GM23338 (cell line): Measurements from ENCODE around the gene KIAA1755. TPM values are rescaled to one million over a fixed set of nuclear protein-coding genes. Genes with fewer than 3 reads are reported as not detected.

Source experiments
- ATAC-seq: fragments of 200-7000 bp; cut with Tn5 transposase; 3 replicates; pipeline ENCODE4 v1.9.1; 2020
- DNase-seq: peaks from one replicate; pipeline ENCODE4 v3.0.0-alpha.2; 2015; ENCODE audit warnings: low spot score
- H2AFZ ChIP-seq: fragments of 200-600 bp; sonication (generic); 2 replicates; pipeline ENCODE4 v1.8.0; 2016; ENCODE audit warnings: antibody characterized with exemption, mild to moderate bottlenecking, moderate library complexity
- H3F3A ChIP-seq: fragments of 200-600 bp; sonication (generic); replicated peaks from 2 replicates; pipeline ENCODE4 v1.8.0; 2017; ENCODE audit warnings: antibody characterized with exemption, mixed run types, low read depth
- H3K27ac ChIP-seq: fragments of 200-600 bp; sonication (generic); 2 replicates; pipeline ENCODE4 v1.6.1; 2016; ENCODE audit warnings: low read depth
- H3K27me3 ChIP-seq: fragments of 200-600 bp; sonication (generic); 2 replicates; pipeline ENCODE4 v1.8.0; 2016; ENCODE audit warnings: mild to moderate bottlenecking, mixed run types, moderate library complexity; ENCODE audit not compliant: insufficient read depth
- H3K36me3 ChIP-seq: fragments of 200-600 bp; sonication (generic); 2 replicates; pipeline ENCODE4 v1.8.0; 2016; ENCODE audit warnings: mild to moderate bottlenecking; ENCODE audit not compliant: insufficient read depth
- H3K4me1 ChIP-seq: fragments of 200-600 bp; sonication (generic); 2 replicates; pipeline ENCODE4 v1.8.0; 2016; ENCODE audit warnings: mild to moderate bottlenecking, moderate library complexity; ENCODE audit not compliant: insufficient read depth
- H3K4me2 ChIP-seq: fragments of 200-600 bp; sonication (generic); 2 replicates; pipeline ENCODE4 v1.7.1; 2017; ENCODE audit warnings: mixed run types
- H3K4me3 ChIP-seq: fragments of 200-600 bp; sonication (generic); 2 replicates; pipeline ENCODE4 v1.6.1; 2016; ENCODE audit warnings: mixed run types
- H3K79me2 ChIP-seq: fragments of 200-600 bp; sonication (generic); replicated peaks from 2 replicates; pipeline ENCODE4 v1.8.0; 2017; ENCODE audit warnings: mild to moderate bottlenecking; ENCODE audit not compliant: insufficient read depth
- H3K9me2 ChIP-seq: fragments of 200-600 bp; sonication (generic); 2 replicates; pipeline ENCODE4 v1.8.0; 2017; ENCODE audit not compliant: insufficient read depth
- H4K20me1 ChIP-seq: fragments of 200-600 bp; sonication (generic); replicated peaks from 2 replicates; pipeline ENCODE4 v1.8.0; 2017; ENCODE audit warnings: mild to moderate bottlenecking; ENCODE audit not compliant: insufficient read depth
- H3K27ac Mint-ChIP-seq: 2 replicates; pipeline ENCODE4 v1.8.0; 2020; ENCODE audit warnings: inconsistent platforms, mild to moderate bottlenecking, moderate library complexity, mixed read lengths
- H3K27me3 Mint-ChIP-seq: 3 replicates; pipeline ENCODE4 v1.8.0; 2022; ENCODE audit warnings: low read depth, mild to moderate bottlenecking, moderate library complexity, mixed read lengths, inconsistent platforms; ENCODE audit not compliant: insufficient read depth, poor library complexity
- H3K36me3 Mint-ChIP-seq: 3 replicates; pipeline ENCODE4 v1.8.0; 2021; ENCODE audit warnings: low read depth, mild to moderate bottlenecking, inconsistent platforms, moderate library complexity, mixed read lengths
- H3K4me1 Mint-ChIP-seq: 3 replicates; pipeline ENCODE4 v1.8.0; 2020; ENCODE audit warnings: mild to moderate bottlenecking, inconsistent platforms, mixed read lengths
- H3K4me3 Mint-ChIP-seq: 3 replicates; pipeline ENCODE4 v1.8.0; 2021; ENCODE audit warnings: moderate library complexity, mild to moderate bottlenecking, inconsistent platforms, mixed read lengths
- H3K9me3 Mint-ChIP-seq: 3 replicates; pipeline ENCODE4 v1.8.0; 2020; ENCODE audit warnings: moderate library complexity, mild to moderate bottlenecking, inconsistent platforms, mixed read lengths
- EZH2 ChIP-seq: fragments of 200-600 bp; sonication (generic); IDR thresholded peaks from one replicate; pipeline ENCODE4 v1.8.0; 2017; ENCODE audit warnings: antibody characterized with exemption, mild to moderate bottlenecking, low read depth; ENCODE audit not compliant: unreplicated experiment
- NANOG ChIP-seq: IDR thresholded peaks from 2 replicates; pipeline ENCODE4 v1.6.1; 2016; ENCODE audit warnings: antibody characterized with exemption, borderline replicate concordance
- REST ChIP-seq: IDR thresholded peaks from one replicate; pipeline ENCODE4 v1.6.1; 2018; ENCODE audit warnings: antibody characterized with exemption; ENCODE audit not compliant: unreplicated experiment
- STAT1 ChIP-seq: IDR thresholded peaks from one replicate; pipeline ENCODE4 v1.6.1; 2016; ENCODE audit warnings: antibody characterized with exemption; ENCODE audit not compliant: unreplicated experiment
- ZNF114 ChIP-seq: fragments of 250-450 bp; sonication (Bioruptor Pico); IDR thresholded peaks from 2 replicates; pipeline ENCODE4 v1.5.0; 2020; ENCODE audit warnings: mild to moderate bottlenecking, moderate library complexity
- ZNF331 ChIP-seq: fragments of 250-450 bp; sonication (Bioruptor Pico); IDR thresholded peaks from 2 replicates; pipeline ENCODE4 v1.5.0; 2020; ENCODE audit warnings: low read depth, mild to moderate bottlenecking, moderate library complexity
- ZNF462 ChIP-seq: fragments of 250-450 bp; sonication (Bioruptor Pico); IDR thresholded peaks from 2 replicates; pipeline ENCODE4 v1.5.0; 2020; ENCODE audit warnings: mild to moderate bottlenecking, moderate library complexity
- polyA plus RNA-seq: library from polyadenylated mRNA; unstranded; fragments of >200 nt; fragmentation: Nextera tagmentation; extraction: Ambion mirVana; gene quantifications from 2 replicates; pipeline ENCODE4 v1.2.1, GENCODE V29; 2016
- total RNA-seq: library from RNA; depleted of rRNA; stranded (reverse); fragments of >200 nt; shearing (Covaris generic); gene quantifications from 2 replicates; pipeline ENCODE4 v1.2.3, GENCODE V29; 2014

KIAA1755 gene
- total and polyA plus RNA-seq, 2 experiments from 2014 or later = 0.28 TPM; not detected in 1

GRCh38 chr20:38211200-38212097, 49.1 kb downstream of the KIAA1755 start:
- Histone ChIP-seq H3F3A (no peaks in the 10 kb centered on the region), H3K27me3 (no peaks in the 10 kb centered on the region), H3K36me3 (no peaks in the 10 kb centered on the region), H3K79me2 (no peaks in the 10 kb centered on the region), H3K4me1 (no peaks in the 10 kb centered on the region), H3K27ac (no peak overlapping the region), H3K4me3 (no peak overlapping the region), H3K4me2 (no peak overlapping the region), H2AFZ (no peak overlapping the region), H4K20me1 (no peaks in the 10 kb centered on the region), H3K9me2 (no peaks in the 10 kb centered on the region)
- Mint-ChIP-seq H3K4me3 (no peak overlapping the region), H3K27ac (no peak overlapping the region), H3K4me1 (no peaks in the 10 kb centered on the region), H3K36me3 (no peaks in the 10 kb centered on the region), H3K27me3 (peaks cover 4% of the 10 kb centered on the region), H3K9me3 (no peaks in the 10 kb centered on the region)
- DNase-seq = no peak
- TF ChIP-seq NANOG (no peak), REST (no peak), STAT1 (no peak)
- ATAC-seq = no peak

- Histone ChIP-seq H3K36me3 (no peaks in the 10 kb centered on the region), H4K20me1 (no peaks in the 10 kb centered on the region), H3K27ac (no peak overlapping the region), H3K4me3 (no peak overlapping the region), H2AFZ (no peak overlapping the region), H3K27me3 (no peaks in the 10 kb centered on the region), H3F3A (no peaks in the 10 kb centered on the region), H3K4me1 (no peaks in the 10 kb centered on the region), H3K4me2 (no peak overlapping the region), H3K9me2 (no peaks in the 10 kb centered on the region), H3K79me2 (no peaks in the 10 kb centered on the region)
- no peak overlapping the region for H3K4me3 Mint-ChIP-seq
- H3K4me1 Mint-ChIP-seq = no peaks in the 10 kb centered on the region
- ATAC-seq (no peak), DNase-seq (no peak)
- H3K27ac Mint-ChIP-seq = no peak overlapping the region
- H3K9me3 Mint-ChIP-seq = no peaks in the 10 kb centered on the region
- H3K36me3 Mint-ChIP-seq = no peaks in the 10 kb centered on the region
- peaks cover 4% of the 10 kb centered on the region for H3K27me3 Mint-ChIP-seq
- no peak for TF ChIP-seq EZH2
- no peak for TF ChIP-seq ZNF114 (CRISPR knock-in tag)
- no peak for TF ChIP-seq ZNF462 (CRISPR knock-in tag)
- no peak for TF ChIP-seq ZNF331 (CRISPR knock-in tag)
- TF ChIP-seq REST = no peak
These were observed 49.8 kb downstream of the KIAA1755 start for GRCh38 chr20:38210741-38211140.
